H1 (cell line): ENCODE results near the gene DHRS9. TPM values are rescaled to one million over a fixed set of nuclear protein-coding genes. Genes with fewer than 3 reads are reported as not detected.

ENCODE experiments used
- RAD21 ChIP-seq, 2 experiments: IDR thresholded peaks in 1 of 2; conservative IDR thresholded peaks in 1 of 2; 2 replicates each; pipeline ENCODE4 v1.6.1; 2011; ENCODE audit warnings: low read depth in 2 of 2, low read length in 2 of 2, improper control_type of control experiment in 1 of 2, inconsistent platforms in 1 of 2, mild to moderate bottlenecking in 1 of 2, moderate library complexity in 1 of 2
- polyA plus RNA-seq, 7 experiments: library from polyadenylated mRNA; depleted of rRNA in 3 of 7; stranded (reverse) in 5 of 7; unstranded in 2 of 7; fragments of >200 nt in 5 of 7; fragments of 200-250 nt in 2 of 7; gene quantifications; 1 replicate in 5 of 7; 2 replicates in 1 of 7; 4 replicates in 1 of 7; pipeline versions ENCODE4 v1.2.1 to v1.2.3, GENCODE V29; 2011 to 2013; ENCODE audit warnings: missing spikeins in 2 of 7, mixed read lengths in 2 of 7
- total RNA-seq: library from RNA; stranded (reverse); fragmentation: NEBNext Ultra II Directional; extraction: Animal tissue kit (Norgen Biotek cat#: 25700); gene quantifications from 2 replicates; pipeline ENCODE4 v1.2.1, GENCODE V29; 2021

The DHRS9 gene
- total and polyA plus RNA-seq, 2 of the 8 experiments (the other 6 are each of a cell fraction or from before 2014, with no cell fraction given), result not detected

- no peak for TF ChIP-seq RAD21 (IDR thresholded peaks at IDR 0.05 in 1 of 2, conservative IDR thresholded peaks at IDR 0.05 in 1 of 2; ENCODE audit: low read depth in 2 of 2, low read length in 2 of 2)
These were observed 21.8 kb upstream of the DHRS9 start (continued) for GRCh38 chr2:169047256-169048250.
